Left kidney (tissue), 2 donors: ENCODE data around the gene TMEM134. TPM values are rescaled to one million over a fixed set of nuclear protein-coding genes. Genes with fewer than 3 reads are reported as not detected.

Source experiments
- DNase-seq: peaks from one replicate; pipeline ENCODE4 v3.0.0-alpha.2; 2013
- polyA plus RNA-seq: library from polyadenylated mRNA; unstranded; fragments of 120-200 nt; gene quantifications from one replicate; pipeline ENCODE4 v1.2.1, GENCODE V29; 2013; ENCODE audit not compliant: insufficient read length

TMEM134 gene
- polyA plus RNA-seq, 1 donor: 39.4 TPM

GRCh38 chr11:67502328-67502979, 33.4 kb upstream of the TMEM134 start:
- DNase-seq: no peak

- DNase-seq: no peak
Measured at GRCh38 chr11:67501854-67502253, 32.8 kb upstream of the TMEM134 start.

- no peak for DNase-seq
Measured at GRCh38 chr11:67500831-67501715, 32.0 kb upstream of the TMEM134 start.

DNA sequence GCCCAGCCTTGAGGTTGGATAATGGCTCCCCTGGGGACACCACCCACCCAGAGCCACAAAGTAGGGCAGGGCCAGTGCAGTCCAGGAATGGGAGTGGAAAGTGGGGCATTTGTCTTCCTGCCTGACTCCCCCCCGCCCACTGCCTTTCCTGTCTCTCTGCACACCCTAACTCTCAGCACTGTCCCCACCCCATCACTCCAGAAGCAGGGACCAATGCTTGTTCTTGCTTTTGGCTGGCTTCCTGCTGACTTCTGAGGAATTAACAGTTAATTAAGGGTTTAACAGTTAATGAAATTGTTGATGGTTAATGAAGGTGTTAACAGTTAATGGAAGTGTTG, 31.4 kb upstream of the TMEM134 start:
- no peak for DNase-seq

GRCh38 chr11:67499808-67500483, 30.9 kb upstream of the TMEM134 start:
- no peak for DNase-seq

GRCh38 chr11:67498544-67498972, 29.5 kb upstream of the TMEM134 start:
- DNase-seq: no peak

DNA sequence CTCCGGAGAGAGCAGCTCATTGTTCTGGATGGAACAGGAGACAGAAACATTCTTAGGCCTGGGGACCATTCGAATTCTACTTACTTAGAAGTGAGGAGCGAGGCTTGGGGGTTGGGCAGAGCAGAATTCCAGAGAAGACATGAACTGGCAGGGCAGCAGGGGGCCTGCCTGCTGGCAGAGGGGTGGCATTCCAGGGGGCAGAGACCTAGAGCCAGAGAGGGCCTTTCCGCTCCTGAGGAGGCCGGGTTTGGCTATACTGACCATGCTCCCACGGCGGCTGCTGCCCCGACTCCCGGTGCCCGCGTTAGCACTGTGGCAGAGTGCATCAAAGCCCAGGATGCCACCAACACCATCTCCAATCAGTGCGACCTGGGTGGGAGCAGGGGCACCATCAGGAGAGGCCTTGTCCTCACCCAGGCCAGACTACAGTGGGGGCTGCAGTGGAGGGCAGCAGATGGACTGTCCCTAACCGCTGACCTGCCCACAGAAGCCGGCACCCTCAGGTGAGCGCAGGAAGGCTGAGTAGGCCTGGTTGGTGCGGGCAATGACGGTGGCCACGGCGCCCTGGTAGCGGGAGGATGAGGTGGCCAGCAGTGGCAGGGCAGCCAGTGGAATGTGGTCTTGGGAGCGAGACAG, 28.7 kb upstream of the TMEM134 start:
- DNase-seq: no peak

DNA sequence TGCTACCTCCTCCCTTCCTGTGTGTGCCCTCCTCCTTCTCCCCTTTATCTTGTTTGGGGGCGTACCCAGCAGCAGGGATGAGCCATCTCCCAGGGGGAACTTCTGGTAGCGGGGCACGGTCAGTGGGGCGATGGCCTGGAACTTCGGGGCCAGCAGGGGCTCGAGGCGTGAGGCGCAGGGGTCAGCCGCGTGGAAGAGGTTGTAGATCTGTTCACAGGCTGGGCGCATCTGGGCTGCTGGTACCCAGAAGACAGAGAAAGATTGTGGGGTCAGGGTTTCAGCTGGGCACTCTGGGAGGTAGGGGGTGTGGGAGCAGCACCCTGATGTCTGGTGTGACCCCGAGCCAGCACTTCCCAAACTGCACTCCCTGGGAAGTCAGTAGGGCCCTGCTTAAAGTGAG, 27.1 kb upstream of the TMEM134 start:
- DNase-seq: no peak

DNA sequence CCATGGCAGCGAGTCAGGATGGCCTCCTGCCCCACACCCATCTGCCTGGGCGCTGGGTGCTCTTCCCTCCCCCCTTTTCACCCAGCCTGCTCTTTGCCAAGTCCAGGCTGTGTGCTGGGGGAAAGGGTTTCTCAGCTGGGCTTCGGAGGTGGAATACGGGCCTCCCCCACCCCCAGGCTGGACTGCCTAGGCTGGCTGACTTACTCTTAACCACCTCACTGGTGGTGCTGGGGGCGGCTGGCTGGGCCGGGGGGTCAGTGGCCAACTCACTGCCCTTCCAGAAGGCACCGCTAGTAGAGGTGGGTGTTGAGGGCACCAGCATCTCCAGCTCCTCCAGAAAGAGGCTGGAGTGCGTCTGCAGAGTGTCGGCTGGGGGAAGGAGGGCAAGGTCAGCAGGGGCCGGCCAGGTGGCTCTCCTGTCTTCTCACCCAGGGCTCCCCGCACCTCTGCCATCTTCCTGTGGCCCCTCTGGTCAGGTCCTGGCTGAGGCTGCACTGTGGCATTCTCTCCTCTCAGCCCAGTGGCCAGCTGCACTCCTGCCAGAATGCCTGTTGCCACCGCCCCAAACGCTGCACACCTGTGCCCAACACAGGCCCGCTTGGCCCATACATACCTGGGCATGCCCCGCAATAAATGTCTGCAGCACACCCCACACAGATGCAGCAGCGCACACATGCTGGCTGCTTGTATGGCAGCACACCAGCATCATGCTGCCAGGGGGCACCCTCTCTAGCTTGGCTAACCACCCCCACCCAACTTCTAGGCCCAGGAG, 26.4 kb upstream of the TMEM134 start:
- no peak for DNase-seq

DNA sequence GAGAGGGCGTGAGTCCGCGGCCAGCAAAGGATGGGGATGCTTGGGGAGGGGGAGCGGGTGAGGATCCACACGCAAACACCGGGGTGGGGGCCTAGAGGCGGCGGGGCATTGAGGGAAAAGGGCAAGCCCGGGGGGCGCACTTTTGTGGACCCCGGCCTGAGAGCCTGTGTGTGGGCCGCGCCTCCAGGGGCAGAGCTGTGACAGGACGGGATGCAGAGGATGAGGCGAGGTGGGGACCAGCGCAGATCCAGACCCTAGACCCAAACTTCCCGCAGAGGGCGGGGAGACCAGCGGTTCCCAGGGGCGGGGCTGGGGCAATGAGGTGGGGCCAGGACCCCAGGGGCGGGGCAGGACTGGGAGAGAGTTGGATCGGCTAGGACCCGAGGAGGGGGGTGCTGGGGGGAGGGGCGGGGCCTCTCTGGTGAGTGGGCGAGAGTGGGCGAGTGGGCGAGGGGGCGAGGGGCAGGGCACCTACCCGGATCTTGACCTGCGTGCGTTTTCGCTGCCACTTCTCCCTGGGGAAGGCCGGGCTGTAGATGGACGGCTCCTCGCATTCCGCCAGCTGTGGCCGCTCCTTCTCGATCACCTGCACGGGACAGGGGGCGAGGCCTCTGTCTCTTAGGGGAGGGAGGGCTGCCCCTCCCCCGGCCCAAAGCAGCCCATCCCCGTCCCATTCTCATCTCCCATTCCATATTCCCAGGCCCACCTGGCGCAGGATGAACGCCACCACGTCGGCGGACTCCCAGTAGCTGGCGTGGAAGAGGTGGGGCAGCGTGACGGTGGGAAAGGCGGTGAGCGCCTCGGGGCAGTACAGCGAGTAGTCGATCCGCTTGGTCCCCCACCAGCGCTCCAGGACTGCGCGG, 25.6 kb upstream of the TMEM134 start:
- DNase-seq: no peak

- no peak for DNase-seq
Measured at GRCh38 chr11:67493548-67494370, 24.7 kb upstream of the TMEM134 start.

DNA sequence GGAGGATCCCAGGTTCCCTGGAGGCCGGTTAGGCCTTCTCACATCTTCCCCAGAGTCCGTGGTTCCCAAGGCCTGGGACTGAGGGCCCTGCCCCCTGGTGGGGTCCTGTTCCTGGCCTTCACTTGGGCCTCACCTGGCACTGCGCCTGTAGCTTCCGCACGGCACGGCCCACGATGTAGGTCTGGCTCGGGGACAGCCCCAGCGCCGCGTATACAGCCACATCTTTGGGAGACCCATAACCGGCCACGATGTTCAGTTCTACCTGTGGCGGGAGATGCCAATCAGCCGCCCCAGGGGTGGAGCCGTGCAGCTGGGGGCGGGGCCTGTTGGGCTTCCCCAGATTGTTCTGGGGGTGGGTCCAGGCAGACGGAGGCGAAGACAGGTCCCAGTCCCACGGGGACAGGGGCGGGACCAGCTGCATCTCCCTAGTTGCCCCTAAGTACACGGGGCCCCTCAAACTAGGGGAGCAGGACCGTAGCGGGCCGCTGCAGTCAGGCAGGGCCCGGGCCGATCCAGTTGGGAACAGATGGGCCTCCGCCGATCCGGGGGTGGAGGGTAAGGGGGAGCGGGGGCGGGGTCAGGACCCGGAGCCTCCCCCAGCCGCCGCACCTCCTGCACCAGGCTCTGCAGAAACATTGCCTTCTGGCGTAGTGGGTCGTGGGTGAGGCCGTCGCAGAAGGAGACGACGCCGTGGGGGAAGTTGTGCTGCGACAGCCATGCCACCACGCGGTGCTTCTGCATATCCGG, 23.9 kb upstream of the TMEM134 start:
- DNase-seq: no peak

- no peak for DNase-seq
Measured at GRCh38 chr11:67492069-67492727, 23.1 kb upstream of the TMEM134 start.

DNA sequence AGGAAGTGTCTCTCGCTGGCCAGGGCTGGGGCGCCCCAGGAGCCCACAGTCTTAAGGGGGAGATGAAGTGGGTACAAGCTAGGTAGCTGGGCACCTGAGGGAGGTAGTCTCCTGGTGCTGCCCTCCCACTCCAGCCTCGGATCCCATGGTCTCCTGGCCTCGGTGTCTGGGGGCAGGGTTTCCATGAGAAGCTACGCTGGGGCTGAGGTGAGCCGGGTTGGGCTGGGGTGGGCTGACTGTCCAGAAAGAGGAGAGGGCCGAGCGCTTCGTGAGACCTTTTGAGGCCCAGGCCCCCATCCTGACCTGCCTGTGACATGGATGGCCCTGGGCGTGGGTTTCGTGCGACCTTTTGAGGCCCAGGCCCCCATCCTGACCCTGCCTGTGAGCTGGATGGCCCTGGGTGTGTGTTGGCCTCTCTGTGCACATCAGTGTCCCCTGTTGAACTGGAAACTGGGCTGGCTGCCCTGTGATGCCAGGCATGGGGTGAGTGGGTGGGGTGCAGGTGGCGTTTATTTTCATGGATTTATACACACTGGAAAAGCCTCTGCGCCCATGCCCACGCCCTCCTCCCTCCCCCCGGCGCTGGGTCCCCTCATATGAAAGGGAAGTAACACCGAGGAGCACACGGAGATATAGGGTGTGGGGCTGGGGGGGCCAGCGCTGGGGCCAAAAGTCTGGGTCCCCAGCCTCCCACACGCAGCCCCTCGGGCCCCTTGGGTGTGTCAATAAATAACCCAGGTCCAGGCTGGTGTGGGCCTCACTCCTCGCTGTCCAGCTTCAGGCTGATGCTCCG, 22.4 kb upstream of the TMEM134 start:
- DNase-seq: no peak

- DNase-seq: no peak
Measured at GRCh38 chr11:67490727-67491065, 21.6 kb upstream of the TMEM134 start.

GRCh38 chr11:67489885-67490726, 21.1 kb upstream of the TMEM134 start:
- DNase-seq: no peak
